Epithelial cell of prostate (primary cell): ENCODE measurements around the gene SLC16A11.
A peak's percentile ranks its signal among the peaks of the same experiment; 100 is the strongest.
"Not testable (repeated sequence)": the region's sequence is repeated elsewhere in the genome, so short reads cannot be mapped to it uniquely, and the experiment has no call there.

Experiments used
- DNase-seq: peaks from one replicate; pipeline ENCODE4 v3.0.0-alpha.2; 2011; ENCODE audit warnings: low read depth, low spot score
- H3K27ac ChIP-seq: fragments of 450-650 bp; 2 replicates; pipeline ENCODE4 v1.5.1; 2017; ENCODE audit warnings: mild to moderate bottlenecking

SLC16A11 gene

GRCh38 chr17:7014261-7014994, 29.5 kb downstream of the SLC16A11 start:
- peak overlapping the region; percentile 90 for H3K27ac ChIP-seq
- DNase-seq = peak; percentile 82

GRCh38 chr17:7011942-7012254, 32.0 kb downstream of the SLC16A11 start:
- DNase-seq = no peak
- H3K27ac ChIP-seq = peak overlapping the region; percentile 90

GRCh38 chr17:7011415-7011814, 32.5 kb downstream of the SLC16A11 start:
- DNase-seq = no peak
- peak overlapping the region; percentile 90 for H3K27ac ChIP-seq

- H3K27ac ChIP-seq = no peak overlapping the region
Measured at GRCh38 chr17:7010523-7010922, 33.4 kb downstream of the SLC16A11 start.

GRCh38 chr17:7007143-7007542, 36.7 kb downstream of the SLC16A11 start:
- no peak overlapping the region for H3K27ac ChIP-seq
- DNase-seq = no peak

More at GRCh38 chr17:7010523-7010922, 33.4 kb downstream of the SLC16A11 start:
- no peak for DNase-seq

GRCh38 chr17:7005716-7006115, 38.2 kb downstream of the SLC16A11 start:
- DNase-seq = no peak

GRCh38 chr17:7004398-7005253, 39.3 kb downstream of the SLC16A11 start:
- DNase-seq = no peak
- no peak overlapping the region for H3K27ac ChIP-seq

More at GRCh38 chr17:7005716-7006115, 38.2 kb downstream of the SLC16A11 start:
- H3K27ac ChIP-seq = no peak overlapping the region

- H3K27ac ChIP-seq = no peak overlapping the region
- DNase-seq = no peak
Measured at GRCh38 chr17:7003745-7004144, 40.1 kb downstream of the SLC16A11 start.

GRCh38 chr17:7002288-7003047, 41.4 kb downstream of the SLC16A11 start:
- no peak overlapping the region for H3K27ac ChIP-seq
- DNase-seq = no peak

- no peak overlapping the region for H3K27ac ChIP-seq
- DNase-seq = no peak
Measured at GRCh38 chr17:7001318-7001961, 42.5 kb downstream of the SLC16A11 start.

- H3K27ac ChIP-seq = no peak overlapping the region
- no peak for DNase-seq
Measured at GRCh38 chr17:6998855-6999508, 44.9 kb downstream of the SLC16A11 start.

- H3K27ac ChIP-seq = no peak overlapping the region
- no peak for DNase-seq
Measured at GRCh38 chr17:6997171-6997570, 46.7 kb downstream of the SLC16A11 start.

GRCh38 chr17:6996256-6997011, 47.5 kb downstream of the SLC16A11 start:
- H3K27ac ChIP-seq = no peak overlapping the region
- no peak for DNase-seq

- H3K27ac ChIP-seq = no peak within 1 kb of the TSS
- no peak for DNase-seq
Measured at GRCh38 chr17:6995500-6996255, 48.2 kb downstream of the SLC16A11 start, which contains the start of gene ALOX12. Gene ALOX12 (plus strand): TSS chr17:6996049. CDS start chr17:6996118, 69 bp downstream.

- no peak overlapping the region for H3K27ac ChIP-seq
- no peak for DNase-seq
Measured at GRCh38 chr17:6994666-6995256, 49.1 kb downstream of the SLC16A11 start.

- DNase-seq = no peak
- H3K27ac ChIP-seq = no peak overlapping the region
Measured at GRCh38 chr17:6994118-6994598, 49.7 kb downstream of the SLC16A11 start.

- not testable (repeated sequence) for H3K27ac ChIP-seq, DNase-seq
Measured at GRCh38 chr17:6993613-6994056, 50.3 kb downstream of the SLC16A11 start.
